Activated T-cell treated with anti-CD3 and anti-CD28 coated beads, Interleukin-2, amount 50 U/mL, for 4 hours (primary cell): ENCODE measurements around the gene CLDN6. TPM values are rescaled to one million over a fixed set of nuclear protein-coding genes. Genes with fewer than 3 reads are reported as not detected.
A peak's percentile ranks its signal among the peaks of the same experiment; 100 is the strongest.
"Not testable (repeated sequence)": the region's sequence is repeated elsewhere in the genome, so short reads cannot be mapped to it uniquely, and the experiment has no call there.

Experiments
- ATAC-seq, 2 donors: fragments of 200-7000 bp; cut with Tn5 transposase; one replicate each; pipeline ENCODE4 v1.10.0; 2021
- DNase-seq: peaks from one replicate; pipeline ENCODE4 v3.0.0-alpha.2; 2020
- H3K27me3 Mint-ChIP-seq: one replicate; pipeline ENCODE4 v1.8.0; 2021; ENCODE audit warnings: low read depth, mixed read lengths
- H3K36me3 Mint-ChIP-seq: one replicate; pipeline ENCODE4 v1.8.0; 2022; ENCODE audit warnings: mixed read lengths; ENCODE audit not compliant: insufficient read depth
- H3K4me1 Mint-ChIP-seq: one replicate; pipeline ENCODE4 v1.8.0; 2021; ENCODE audit warnings: low read depth, mixed read lengths
- H3K4me3 Mint-ChIP-seq: one replicate; pipeline ENCODE4 v1.8.0; 2021; ENCODE audit warnings: mild to moderate bottlenecking, moderate library complexity, mixed read lengths
- H3K9me3 Mint-ChIP-seq: one replicate; pipeline ENCODE4 v1.8.0; 2021; ENCODE audit warnings: mixed read lengths
- total RNA-seq, 3 donors: library from RNA; stranded (reverse); gene quantifications; one replicate each; pipeline ENCODE4 v1.2.1, GENCODE V29; 2021

The CLDN6 gene
- total RNA-seq, 3 donors from 2014 or later = 0.18 to 0.30 (median 0.22) TPM

GRCh38 chr16:3056336-3057180 lies 38.6 kb upstream of the CLDN6 start:
- no peak for ATAC-seq

GRCh38 chr16:3055734-3056115 lies 37.7 kb upstream of the CLDN6 start:
- peaks cover 50% of the 10 kb centered on the region for H3K4me1 Mint-ChIP-seq
- H3K27me3 Mint-ChIP-seq, H3K9me3 Mint-ChIP-seq, H3K36me3 Mint-ChIP-seq, DNase-seq, H3K4me3 Mint-ChIP-seq, ATAC-seq: not testable (repeated sequence)

More at GRCh38 chr16:3056336-3057180, 38.6 kb upstream of the CLDN6 start:
- Mint-ChIP-seq H3K36me3 (peaks cover 10% of the 10 kb centered on the region), H3K9me3 (no peaks in the 10 kb centered on the region), H3K4me1 (peaks cover 50% of the 10 kb centered on the region), H3K4me3 (peak overlapping the region; percentile 62), H3K27me3 (no peaks in the 10 kb centered on the region)
- no peak for DNase-seq

- no peaks in the 10 kb centered on the region for H3K9me3 Mint-ChIP-seq
- ATAC-seq (no peak), DNase-seq (no peak)
- peaks cover 10% of the 10 kb centered on the region for H3K36me3 Mint-ChIP-seq
- peaks cover 45% of the 10 kb centered on the region for H3K4me1 Mint-ChIP-seq
- H3K4me3 Mint-ChIP-seq = peak overlapping the region; percentile 39
- no peaks in the 10 kb centered on the region for H3K27me3 Mint-ChIP-seq
Measured at GRCh38 chr16:3054965-3055733, 37.2 kb upstream of the CLDN6 start.

DNA sequence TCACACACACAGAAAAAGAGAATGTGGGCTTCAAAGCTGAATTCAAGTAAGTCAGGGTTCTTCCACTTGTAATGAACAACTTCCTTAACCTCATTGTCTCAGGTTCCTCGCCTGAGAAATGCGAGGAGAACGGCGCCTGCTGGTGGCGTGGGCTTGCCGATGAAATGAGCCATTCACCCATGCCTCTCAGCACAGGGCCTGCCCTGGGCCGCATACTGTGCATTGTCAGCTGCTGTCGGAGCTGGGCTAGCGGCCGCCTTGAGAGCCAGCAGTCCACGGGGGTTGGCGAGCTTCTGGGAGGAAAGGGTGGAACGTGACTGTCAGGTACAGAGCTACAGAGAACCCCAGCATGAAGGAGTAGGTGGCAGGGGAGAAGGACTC lies 35.3 kb upstream of the CLDN6 start:
- H3K4me3 Mint-ChIP-seq, DNase-seq, H3K9me3 Mint-ChIP-seq, H3K36me3 Mint-ChIP-seq, H3K27me3 Mint-ChIP-seq: not testable (repeated sequence)
- ATAC-seq = peak; percentile 61 to 63
- H3K4me1 Mint-ChIP-seq = peaks cover 38% of the 10 kb centered on the region

GRCh38 chr16:3052571-3053329 lies 34.8 kb upstream of the CLDN6 start:
- H3K4me1 Mint-ChIP-seq = peaks cover 38% of the 10 kb centered on the region
- not testable (repeated sequence) for H3K4me3 Mint-ChIP-seq, DNase-seq, H3K27me3 Mint-ChIP-seq, H3K9me3 Mint-ChIP-seq, H3K36me3 Mint-ChIP-seq
- peak; percentile 71 to 79 for ATAC-seq

DNA sequence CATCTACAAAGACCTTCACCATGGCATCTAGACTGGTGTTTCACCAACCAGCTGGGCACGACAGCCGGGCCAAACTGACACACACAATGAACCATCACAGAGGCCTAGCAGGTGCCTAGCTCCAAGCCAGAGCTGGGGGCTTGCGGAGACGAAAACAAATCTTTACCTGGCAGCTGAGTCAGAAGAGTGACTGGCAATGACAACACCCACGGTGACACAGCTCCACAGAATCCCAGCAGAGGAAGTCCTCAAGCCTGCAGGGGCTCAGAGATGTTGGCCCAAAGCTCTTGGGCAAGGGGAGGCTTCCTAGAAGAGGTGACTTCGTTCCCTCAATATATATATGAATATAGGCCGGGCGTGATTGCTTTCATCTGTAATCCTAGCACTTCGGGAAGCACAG lies 33.5 kb upstream of the CLDN6 start:
- Mint-ChIP-seq H3K9me3 (no peaks in the 10 kb centered on the region), H3K4me3 (no peak overlapping the region), H3K36me3 (peaks cover 9% of the 10 kb centered on the region), H3K27me3 (peaks cover 5% of the 10 kb centered on the region), H3K4me1 (peaks cover 30% of the 10 kb centered on the region)
- ATAC-seq (no peak), DNase-seq (no peak)

DNA sequence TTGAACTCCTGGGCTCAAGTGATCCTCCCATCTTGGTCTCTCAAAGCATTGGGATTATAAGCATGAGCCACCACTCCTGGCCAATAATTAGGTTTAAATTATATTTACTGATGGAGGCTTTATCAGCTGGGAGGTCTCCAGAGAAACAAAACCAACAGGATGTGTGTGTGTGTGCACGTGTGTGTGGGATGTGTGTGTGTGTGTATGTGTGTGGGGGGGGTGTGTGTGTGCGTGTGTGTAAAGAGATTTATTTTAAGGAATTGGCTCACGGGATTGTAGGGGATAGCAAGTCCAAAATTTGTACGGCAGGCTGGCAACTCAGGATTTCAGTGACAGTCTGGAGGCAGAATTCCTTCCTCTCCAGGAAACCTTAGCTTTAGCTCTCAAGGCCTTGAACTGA lies 33.0 kb upstream of the CLDN6 start:
- ATAC-seq (no peak), DNase-seq (no peak)
- Mint-ChIP-seq H3K4me1 (peaks cover 28% of the 10 kb centered on the region), H3K27me3 (peaks cover 5% of the 10 kb centered on the region), H3K36me3 (peaks cover 9% of the 10 kb centered on the region), H3K4me3 (no peak overlapping the region), H3K9me3 (no peaks in the 10 kb centered on the region)

- ATAC-seq (no peak), DNase-seq (no peak)
- H3K9me3 Mint-ChIP-seq = no peaks in the 10 kb centered on the region
- no peak overlapping the region for H3K4me3 Mint-ChIP-seq
- peaks cover 5% of the 10 kb centered on the region for H3K27me3 Mint-ChIP-seq
- peaks cover 25% of the 10 kb centered on the region for H3K4me1 Mint-ChIP-seq
- peaks cover 9% of the 10 kb centered on the region for H3K36me3 Mint-ChIP-seq
Measured at GRCh38 chr16:3050487-3050886, 32.5 kb upstream of the CLDN6 start.

DNA sequence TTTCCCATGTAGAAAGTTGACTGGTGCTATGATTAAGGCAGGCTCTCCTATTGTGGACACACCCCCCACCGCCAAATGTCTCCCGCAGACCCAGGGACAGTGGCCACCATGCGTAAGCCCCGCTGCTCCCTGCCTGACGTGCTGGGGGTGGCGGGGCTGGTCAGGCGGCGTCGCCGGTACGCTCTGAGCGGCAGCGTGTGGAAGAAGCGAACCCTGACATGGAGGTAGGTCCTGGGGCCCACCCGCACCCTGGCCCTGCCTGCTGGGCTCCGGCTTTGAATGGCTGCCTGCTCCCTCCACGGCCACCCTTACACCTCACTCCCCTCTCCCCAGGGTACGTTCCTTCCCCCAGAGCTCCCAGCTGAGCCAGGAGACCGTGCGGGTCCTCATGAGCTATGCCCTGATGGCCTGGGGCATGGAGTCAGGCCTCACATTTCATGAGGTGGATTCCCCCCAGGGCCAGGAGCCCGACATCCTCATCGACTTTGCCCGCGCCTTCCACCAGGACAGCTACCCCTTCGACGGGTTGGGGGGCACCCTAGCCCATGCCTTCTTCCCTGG lies 32.0 kb upstream of the CLDN6 start:
- ATAC-seq (no peak), DNase-seq (no peak)
- peaks cover 10% of the 10 kb centered on the region for H3K27me3 Mint-ChIP-seq
- no peak overlapping the region for H3K4me3 Mint-ChIP-seq
- peaks cover 5% of the 10 kb centered on the region for H3K36me3 Mint-ChIP-seq
- H3K4me1 Mint-ChIP-seq = peaks cover 25% of the 10 kb centered on the region
- H3K9me3 Mint-ChIP-seq = no peaks in the 10 kb centered on the region

GRCh38 chr16:3047387-3047720 lies 29.4 kb upstream of the CLDN6 start:
- H3K36me3 Mint-ChIP-seq = no peaks in the 10 kb centered on the region
- ATAC-seq (no peak), DNase-seq (no peak)
- H3K4me3 Mint-ChIP-seq = no peak overlapping the region
- H3K27me3 Mint-ChIP-seq = peaks cover 32% of the 10 kb centered on the region
- H3K9me3 Mint-ChIP-seq = no peaks in the 10 kb centered on the region
- H3K4me1 Mint-ChIP-seq = peaks cover 19% of the 10 kb centered on the region

DNA sequence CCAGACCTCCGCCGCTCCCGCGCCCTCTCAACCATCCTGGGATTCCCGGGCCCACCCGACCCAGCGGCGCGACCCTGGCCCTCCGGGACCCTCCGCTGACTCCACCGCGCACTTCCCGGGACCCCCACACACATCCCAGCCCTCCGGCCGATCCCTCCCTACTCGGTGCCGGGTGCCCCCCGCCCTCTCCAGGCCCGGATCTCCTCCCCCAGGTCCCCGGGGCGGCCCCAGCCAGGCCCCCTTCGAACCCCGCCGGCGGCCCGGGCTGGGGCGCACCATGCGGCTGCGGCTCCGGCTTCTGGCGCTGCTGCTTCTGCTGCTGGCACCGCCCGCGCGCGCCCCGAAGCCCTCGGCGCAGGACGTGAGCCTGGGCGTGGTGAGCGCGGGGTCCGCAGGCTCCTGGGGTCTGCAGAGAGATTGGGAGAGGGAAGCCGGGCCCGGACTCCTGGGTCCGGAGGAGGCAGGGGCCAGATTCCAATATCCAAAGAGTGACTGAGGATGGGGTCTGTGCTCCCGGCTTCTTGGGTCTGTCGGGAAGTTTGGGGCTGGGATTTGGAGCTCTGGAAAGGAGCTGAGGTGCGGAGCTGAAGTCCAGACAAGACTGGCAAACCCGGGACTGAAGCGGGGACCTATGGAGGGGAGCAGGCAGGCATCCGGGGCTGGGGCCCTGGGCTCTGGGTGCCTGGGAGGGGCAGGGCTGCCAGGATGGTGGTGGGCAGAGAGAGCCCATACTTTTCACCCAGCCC lies 28.8 kb upstream of the CLDN6 start:
- DNase-seq = no peak
- peaks cover 38% of the 10 kb centered on the region for H3K27me3 Mint-ChIP-seq
- peak; percentile 58 to 61 for ATAC-seq
- peak overlapping the region; percentile 37 for H3K4me3 Mint-ChIP-seq
- no peaks in the 10 kb centered on the region for H3K36me3 Mint-ChIP-seq
- H3K4me1 Mint-ChIP-seq = peaks cover 16% of the 10 kb centered on the region
- H3K9me3 Mint-ChIP-seq = no peaks in the 10 kb centered on the region

DNA sequence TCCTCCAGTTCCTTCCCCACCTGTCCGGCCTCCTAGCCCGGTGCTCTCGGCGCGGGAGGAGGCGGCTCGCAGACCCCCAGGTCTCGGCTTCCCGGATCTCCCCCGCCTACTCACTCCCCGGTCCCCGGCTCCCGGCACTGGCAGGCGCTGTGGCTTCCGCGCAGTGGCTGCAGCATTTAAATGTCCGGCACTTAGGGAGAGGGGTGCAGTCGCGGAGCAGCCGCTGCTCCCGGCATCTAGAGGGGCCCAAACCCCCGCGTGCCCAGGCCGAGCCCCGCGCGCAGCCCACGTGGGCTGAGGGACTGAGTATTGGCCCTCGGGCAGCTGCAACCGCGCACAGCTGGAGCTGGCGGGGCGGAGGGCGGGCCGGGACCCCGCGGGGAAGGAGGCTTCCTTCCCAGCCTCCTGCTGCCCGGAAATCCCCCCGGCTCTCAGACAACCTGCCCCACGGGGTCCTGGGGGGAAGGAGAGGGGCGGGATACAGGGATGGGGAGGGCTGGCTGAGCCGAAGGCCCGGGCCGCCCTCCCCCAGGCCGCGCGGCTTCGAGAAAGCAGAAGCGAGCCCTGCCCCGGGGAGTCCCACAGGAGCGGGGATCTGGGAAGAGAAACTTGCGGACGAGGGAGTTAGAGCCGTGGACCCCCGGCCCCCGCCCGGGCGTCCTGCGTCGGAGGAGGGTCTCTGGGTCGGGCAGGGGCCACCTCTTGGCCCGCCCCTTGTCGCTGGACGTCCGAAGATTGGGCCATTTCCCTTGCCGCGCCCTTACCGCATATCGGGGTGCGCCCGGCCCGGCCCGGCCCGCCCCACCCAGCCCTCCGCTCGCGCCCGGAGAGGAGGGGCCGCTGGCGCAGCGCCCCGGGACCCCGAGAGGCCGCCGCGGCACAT lies 28.0 kb upstream of the CLDN6 start, which contains the start of gene MMP25:
TSS of gene MMP25 (plus strand) at position 804 of the 883 bp plus-strand sequence. CDS start 357 bp downstream, outside the sequence.
- Mint-ChIP-seq H3K36me3 (no peaks in the 10 kb centered on the region), H3K9me3 (no peaks in the 10 kb centered on the region), H3K4me3 (peak within 1 kb of the TSS; percentile 74), H3K27me3 (peaks cover 44% of the 10 kb centered on the region), H3K4me1 (peaks cover 13% of the 10 kb centered on the region)
- DNase-seq (no peak), ATAC-seq (peak; percentile 35 to 41)

DNA sequence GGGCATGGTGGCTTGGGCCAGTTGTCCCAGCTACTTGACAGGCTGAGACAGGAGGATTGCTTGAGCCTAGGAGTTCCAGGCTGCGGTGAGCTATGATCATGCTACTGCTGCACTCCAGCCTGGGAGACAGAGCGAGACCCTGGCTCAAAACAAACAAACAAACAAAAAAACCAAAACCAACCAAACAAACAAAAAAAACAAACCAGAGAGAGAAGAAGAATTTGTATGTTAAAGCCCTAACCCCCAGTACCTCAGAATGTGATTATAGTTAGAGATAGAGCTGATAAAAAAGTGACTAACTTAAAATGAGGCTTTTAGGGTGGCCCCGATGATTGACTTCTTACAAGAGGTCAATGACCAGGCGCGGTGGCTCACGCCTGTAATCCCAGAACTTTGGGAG lies 26.7 kb upstream of the CLDN6 start:
- peak overlapping the region; percentile 74 for H3K4me3 Mint-ChIP-seq
- H3K36me3 Mint-ChIP-seq = no peaks in the 10 kb centered on the region
- peaks cover 53% of the 10 kb centered on the region for H3K27me3 Mint-ChIP-seq
- ATAC-seq (no peak), DNase-seq (no peak)
- H3K9me3 Mint-ChIP-seq = no peaks in the 10 kb centered on the region
- H3K4me1 Mint-ChIP-seq = peaks cover 13% of the 10 kb centered on the region
